Measurements from ENCODE around the gene EHBP1L1.
"Not testable (repeated sequence)": the region's sequence is repeated elsewhere in the genome, so short reads cannot be mapped to it uniquely, and the experiment has no call there.

EHBP1L1 gene

GRCh38 chr11:65633390-65634108 lies 57.7 kb downstream of the EHBP1L1 start:
- no peak for DNase-seq

DNA sequence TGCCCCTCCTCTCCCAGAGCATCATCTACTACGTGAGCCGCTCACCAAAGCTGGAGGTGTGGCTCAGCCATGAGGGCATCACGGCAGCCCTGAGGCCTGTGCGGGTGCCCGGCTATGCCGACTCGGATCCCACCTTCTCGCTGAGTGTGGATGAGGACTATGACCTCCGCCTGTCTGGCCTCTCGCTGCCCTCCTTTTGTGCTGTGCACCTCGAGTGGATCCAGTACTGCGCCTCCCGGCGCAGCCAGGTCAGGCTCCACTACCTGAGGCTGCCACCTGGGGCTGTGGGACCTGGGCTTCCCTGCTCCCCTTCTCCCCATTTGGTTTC lies 58.2 kb downstream of the EHBP1L1 start:
- DNase-seq = no peak

DNA sequence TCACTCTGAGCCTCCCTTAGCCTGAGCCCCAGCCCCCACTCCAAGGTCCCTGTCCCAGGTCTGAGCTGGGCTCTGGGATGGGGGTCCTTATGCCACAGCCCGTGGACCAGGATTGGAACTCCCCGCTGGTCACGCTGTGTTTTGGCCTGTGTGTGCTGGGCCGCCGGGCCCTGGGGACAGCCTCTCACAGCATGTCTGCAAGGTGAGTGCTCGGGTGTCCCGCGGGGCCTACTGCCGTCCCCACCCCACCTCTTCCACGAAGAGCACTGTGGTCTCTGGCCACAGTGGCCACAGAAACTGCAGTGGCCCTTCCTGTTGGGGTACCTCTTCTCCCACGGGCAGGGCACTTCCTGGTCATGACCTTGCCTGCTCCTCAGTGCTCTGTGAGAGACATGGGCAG lies 58.6 kb downstream of the EHBP1L1 start:
- no peak for DNase-seq

DNA sequence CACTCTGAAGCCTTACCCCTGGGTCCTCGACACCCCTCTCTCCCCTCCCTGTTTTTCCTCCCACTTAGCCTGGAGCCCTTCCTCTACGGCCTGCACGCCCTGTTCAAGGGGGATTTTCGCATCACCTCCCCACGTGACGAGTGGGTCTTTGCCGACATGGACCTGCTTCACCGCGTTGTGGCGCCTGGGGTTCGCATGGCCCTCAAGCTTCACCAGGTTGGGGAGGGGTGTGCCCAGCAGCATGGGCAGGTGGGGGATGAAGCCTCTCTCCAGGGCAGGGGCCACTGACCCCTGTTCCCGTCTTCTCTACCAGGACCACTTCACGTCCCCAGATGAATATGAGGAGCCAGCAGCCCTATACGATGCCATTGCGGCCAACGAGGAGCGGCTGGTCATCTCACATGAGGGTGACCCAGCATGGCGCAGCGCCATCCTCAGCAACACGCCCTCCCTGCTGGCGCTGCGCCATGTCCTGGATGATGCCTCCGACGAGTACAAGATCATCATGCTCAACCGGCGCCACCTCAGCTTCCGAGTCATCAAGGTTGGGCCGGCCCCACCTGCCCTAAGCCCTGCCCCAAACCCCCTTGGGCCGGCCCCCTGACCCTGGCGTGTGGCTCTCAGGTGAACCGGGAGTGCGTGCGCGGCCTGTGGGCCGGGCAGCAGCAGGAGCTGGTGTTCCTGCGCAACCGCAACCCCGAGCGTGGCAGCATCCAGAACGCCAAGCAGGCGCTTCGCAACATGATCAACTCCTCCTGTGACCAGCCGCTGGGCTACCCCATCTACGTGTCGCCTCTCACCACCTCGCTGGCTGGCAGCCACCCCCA lies 59.3 kb downstream of the EHBP1L1 start:
- DNase-seq = no peak

GRCh38 chr11:65636108-65637031 lies 60.5 kb downstream of the EHBP1L1 start:
- no peak for DNase-seq

- no peak for DNase-seq
Observed at GRCh38 chr11:65637032-65637557, 61.2 kb downstream of the EHBP1L1 start.

GRCh38 chr11:65637794-65638419 lies 62.1 kb downstream of the EHBP1L1 start, which contains the start of gene SIPA1:
Gene SIPA1 (plus strand): TSS chr11:65638101. CDS start chr11:65640922, 2,821 bp downstream.
- DNase-seq = peak in 40 of 56 donors; percentile 8 to 77 (median 40)

- not testable (repeated sequence) for DNase-seq
Observed at GRCh38 chr11:65639228-65639597, 63.4 kb downstream of the EHBP1L1 start.

GRCh38 chr11:65639623-65640482 lies 64.0 kb downstream of the EHBP1L1 start:
- DNase-seq = peak in 16 of 56 donors; percentile 2 to 66 (median 43)

GRCh38 chr11:65640483-65641296 lies 64.8 kb downstream of the EHBP1L1 start:
- DNase-seq = peak in 31 of 56 donors; percentile 9 to 70 (median 39)

- DNase-seq = no peak
Observed at GRCh38 chr11:65641297-65642013, 65.6 kb downstream of the EHBP1L1 start.
